Measurements from ENCODE around the gene SUCO. TPM values are rescaled to one million over a fixed set of nuclear protein-coding genes. Genes with fewer than 3 reads are reported as not detected.

Gene SUCO
- total RNA-seq, 4 donors from 2014 or later, result 5.8 to 11.3 (median 6.4) TPM

- ATAC-seq (no peak), DNase-seq (no peak)
- Histone ChIP-seq H3K4me1 (peaks cover 12 to 14% of the 10 kb centered on the region in 2 donors), H3K36me3 (no peaks in the 10 kb centered on the region), H3K27me3 (no peaks in the 10 kb centered on the region), H3K9me3 (no peaks in the 10 kb centered on the region), H3K4me3 (no peak overlapping the region), H3K27ac (no peak overlapping the region)
- TF ChIP-seq POLR2A (IDR thresholded peaks at IDR 0.05) (no peak), CTCF (IDR thresholded peaks at IDR 0.05 in 4 of 5, conservative IDR thresholded peaks at IDR 0.05 in 1 of 5) (no peak)
- in situ Hi-C loops (cut with MboI; ENCODE audit: low sequenced_read_pairs in 4 of 4) (loop anchor here in 2 of 4 donors (25.0 kb wide), 1 partner anchor 762 kb away; the partner anchor contains the start of gene METTL13 (in 2 of the 2)), intact Hi-C loops (cut with DNase I; ENCODE audit: low total_unique reads) (no loop called here)
These were observed 16.8 kb downstream of the SUCO start for GRCh38 chr1:172549621-172550280.

DNA sequence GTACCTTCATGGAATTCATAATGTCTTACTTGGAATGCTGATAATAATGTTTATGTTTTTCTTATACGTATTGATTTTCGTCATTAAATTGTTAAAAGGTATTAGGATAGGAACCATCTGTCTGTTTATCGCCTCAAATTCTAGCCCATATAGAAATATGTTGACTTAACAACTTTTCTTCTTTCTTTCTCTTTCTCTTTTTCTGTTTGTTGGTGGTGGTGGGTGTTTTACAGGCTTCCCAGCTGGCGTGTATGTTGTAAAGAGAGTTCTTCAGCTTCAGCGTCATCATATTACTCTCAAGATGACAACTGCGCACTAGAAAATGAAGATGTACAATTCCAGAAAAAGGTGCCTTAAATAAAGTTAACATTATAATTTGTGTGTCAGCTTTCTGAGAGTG lies 18.3 kb downstream of the SUCO start:
- intact Hi-C loops (cut with DNase I; ENCODE audit: low total_unique reads), result no loop called here
- Histone ChIP-seq H3K4me3 (no peak overlapping the region), H3K4me1 (peaks cover 12 to 14% of the 10 kb centered on the region in 2 donors), H3K27ac (no peak overlapping the region), H3K27me3 (no peaks in the 10 kb centered on the region), H3K9me3 (no peaks in the 10 kb centered on the region), H3K36me3 (no peaks in the 10 kb centered on the region)
- DNase-seq, result no peak
- no peak for ATAC-seq
- in situ Hi-C loops (cut with MboI; ENCODE audit: low sequenced_read_pairs in 4 of 4), result no loop called here
- TF ChIP-seq CTCF (IDR thresholded peaks at IDR 0.05 in 4 of 5, conservative IDR thresholded peaks at IDR 0.05 in 1 of 5) (no peak), POLR2A (IDR thresholded peaks at IDR 0.05) (no peak)

DNA sequence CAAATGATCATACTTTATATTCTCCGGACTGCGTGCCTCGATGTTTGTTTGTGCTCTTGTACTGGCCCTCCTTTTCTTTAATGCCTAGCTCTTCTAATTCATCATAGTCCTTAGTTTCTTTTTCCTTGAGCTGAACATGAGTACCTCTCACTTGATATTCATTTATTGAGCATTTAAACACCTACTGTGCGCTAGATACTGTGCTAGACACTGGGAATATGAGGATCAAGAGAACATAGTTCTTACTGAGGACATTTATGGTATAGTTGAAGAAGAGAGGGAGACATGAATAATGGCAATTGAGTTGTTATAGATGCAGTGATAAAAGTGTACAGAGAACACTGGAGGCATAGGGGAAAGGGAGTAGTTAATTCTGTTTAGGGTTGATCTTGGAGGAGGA lies 22.0 kb downstream of the SUCO start:
- no peak for TF ChIP-seq CTCF (IDR thresholded peaks at IDR 0.05 in 4 of 5, conservative IDR thresholded peaks at IDR 0.05 in 1 of 5)
- no peak for TF ChIP-seq POLR2A (IDR thresholded peaks at IDR 0.05)
- Histone ChIP-seq H3K36me3 (peaks cover 0 to 17% of the 10 kb centered on the region in 2 donors), H3K9me3 (no peaks in the 10 kb centered on the region), H3K27ac (no peak overlapping the region), H3K4me3 (no peak overlapping the region), H3K4me1 (peaks cover 2 to 4% of the 10 kb centered on the region in 2 donors), H3K27me3 (no peaks in the 10 kb centered on the region)
- intact Hi-C loops (cut with DNase I; ENCODE audit: low total_unique reads), result no loop called here
- DNase-seq (no peak), ATAC-seq (no peak)
- in situ Hi-C loops (cut with MboI; ENCODE audit: low sequenced_read_pairs in 4 of 4), result no loop called here

- TF ChIP-seq POLR2A (IDR thresholded peaks at IDR 0.05), result no peak
- TF ChIP-seq CTCF (IDR thresholded peaks at IDR 0.05 in 4 of 5, conservative IDR thresholded peaks at IDR 0.05 in 1 of 5), result no peak
- intact Hi-C loops (cut with DNase I; ENCODE audit: low total_unique reads), result no loop called here
- Histone ChIP-seq H3K4me3 (no peak overlapping the region), H3K27ac (no peak overlapping the region), H3K9me3 (no peaks in the 10 kb centered on the region), H3K27me3 (no peaks in the 10 kb centered on the region), H3K4me1 (no peaks in the 10 kb centered on the region), H3K36me3 (peaks cover 0 to 17% of the 10 kb centered on the region in 2 donors)
- DNase-seq, result no peak
- in situ Hi-C loops (cut with MboI; ENCODE audit: low sequenced_read_pairs in 4 of 4), result no loop called here
- no peak for ATAC-seq
These were observed 23.5 kb downstream of the SUCO start for GRCh38 chr1:172556461-172556860.

- Histone ChIP-seq H3K36me3 (peaks cover 0 to 17% of the 10 kb centered on the region in 2 donors), H3K27ac (no peak overlapping the region), H3K4me3 (no peak overlapping the region), H3K9me3 (no peaks in the 10 kb centered on the region), H3K27me3 (no peaks in the 10 kb centered on the region), H3K4me1 (no peaks in the 10 kb centered on the region)
- in situ Hi-C loops (cut with MboI; ENCODE audit: low sequenced_read_pairs in 4 of 4) (no loop called here), intact Hi-C loops (cut with DNase I; ENCODE audit: low total_unique reads) (no loop called here)
- TF ChIP-seq CTCF (IDR thresholded peaks at IDR 0.05 in 4 of 5, conservative IDR thresholded peaks at IDR 0.05 in 1 of 5), result no peak
- no peak for TF ChIP-seq POLR2A (IDR thresholded peaks at IDR 0.05)
- DNase-seq, result no peak
- no peak for ATAC-seq
These were observed 24.3 kb downstream of the SUCO start for GRCh38 chr1:172557270-172557669.

Data from gastrocnemius medialis (tissue), 4 donors.